COR-L47 (cell line): ENCODE results near the gene KRTDAP.

Source experiments
- DNase-seq: peaks from one replicate; lab custom pipeline; 2025; lab: John Stamatoyannopoulos, UW

KRTDAP gene

GRCh38 chr19:35451338-35452096 lies 38.7 kb downstream of the KRTDAP start:
- DNase-seq = no peak

GRCh38 chr19:35449359-35450043 lies 40.8 kb downstream of the KRTDAP start:
- peak; percentile 48 for DNase-seq

GRCh38 chr19:35447606-35448469 lies 42.4 kb downstream of the KRTDAP start, which contains the start of gene FFAR2:
TSS of gene FFAR2 (plus strand) at chr19:35448257. CDS start at chr19:35449715, 1,458 bp downstream.
- DNase-seq = no peak

GRCh38 chr19:35445826-35446593 lies 44.3 kb downstream of the KRTDAP start:
- no peak for DNase-seq

- no peak for DNase-seq
Measured at GRCh38 chr19:35444735-35445134, 45.5 kb downstream of the KRTDAP start.

GRCh38 chr19:35442091-35442490 lies 48.2 kb downstream of the KRTDAP start:
- no peak for DNase-seq

- DNase-seq = no peak
Measured at GRCh38 chr19:35439921-35440320, 50.3 kb downstream of the KRTDAP start.

- no peak for DNase-seq
Measured at GRCh38 chr19:35438527-35438926, 51.7 kb downstream of the KRTDAP start.

GRCh38 chr19:35438096-35438495 lies 52.2 kb downstream of the KRTDAP start:
- DNase-seq = no peak

- no peak for DNase-seq
Measured at GRCh38 chr19:35437406-35437951, 52.8 kb downstream of the KRTDAP start.
